ENCODE data around the gene AMBRA1.

AMBRA1 gene

DNA sequence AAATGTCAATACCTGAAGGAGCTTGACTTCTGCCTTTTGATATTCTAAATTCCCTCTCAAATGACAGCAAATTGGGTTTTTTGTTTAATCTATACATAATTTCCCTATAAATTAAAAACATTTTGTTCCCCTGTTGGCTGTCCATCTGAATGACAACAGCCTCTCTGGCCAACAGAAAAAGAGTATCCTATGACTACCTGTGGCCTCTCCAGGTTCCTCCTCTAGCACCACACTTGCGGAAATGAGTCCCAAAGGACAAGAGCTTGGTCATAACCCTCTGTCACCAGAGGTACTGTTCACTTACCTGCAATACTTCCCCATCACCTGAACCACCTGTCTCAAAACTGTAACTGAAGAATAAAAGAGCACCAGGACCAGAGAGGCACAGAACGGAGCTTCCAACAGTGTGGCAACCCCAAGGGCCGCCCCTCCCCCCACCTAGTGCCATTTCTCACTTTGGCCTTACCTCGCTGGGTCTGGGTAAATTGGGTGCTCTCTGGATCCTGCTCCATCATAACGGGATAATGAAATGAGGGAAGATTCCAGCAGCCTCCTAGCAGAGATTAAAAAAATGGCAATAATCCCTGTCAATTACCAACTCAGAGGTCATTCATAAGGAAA lies 81.5 kb downstream of the AMBRA1 start:
- H3K9me2 ChIP-seq (replicated peaks; ENCODE audit: insufficient read depth, low read length) = no peaks in the 10 kb centered on the region
- H3K27me3 ChIP-seq (ENCODE audit: low read length) = no peaks in the 10 kb centered on the region
- H3K36me3 ChIP-seq (ENCODE audit: low read length) = no peaks in the 10 kb centered on the region
- H3K4me3 ChIP-seq (ENCODE audit: insufficient read depth, low read length, poor library complexity, severe bottlenecking) = no peak overlapping the region
- H2AFZ ChIP-seq (ENCODE audit: low read depth, low read length, severe bottlenecking) = no peak overlapping the region
- no peaks in the 10 kb centered on the region; the same call in 1 of the 2 replicates for H3K79me2 ChIP-seq (ENCODE audit: insufficient read depth, low read length)
- H3K9me3 ChIP-seq (ENCODE audit: insufficient read depth, low read length) = no peaks in the 10 kb centered on the region
- H3K9ac ChIP-seq (ENCODE audit: low read length) = no peak overlapping the region
- H3K27ac ChIP-seq (ENCODE audit: low read depth, low read length) = no peak overlapping the region
- no peak overlapping the region for H3K4me2 ChIP-seq (ENCODE audit: low read depth, low read length, poor library complexity, severe bottlenecking)
- no peaks in the 10 kb centered on the region for H4K20me1 ChIP-seq (ENCODE audit: low read depth, low read length)
- no peaks in the 10 kb centered on the region for H3F3A ChIP-seq (ENCODE audit: insufficient read depth)
- TF ChIP-seq, protein P1, sequence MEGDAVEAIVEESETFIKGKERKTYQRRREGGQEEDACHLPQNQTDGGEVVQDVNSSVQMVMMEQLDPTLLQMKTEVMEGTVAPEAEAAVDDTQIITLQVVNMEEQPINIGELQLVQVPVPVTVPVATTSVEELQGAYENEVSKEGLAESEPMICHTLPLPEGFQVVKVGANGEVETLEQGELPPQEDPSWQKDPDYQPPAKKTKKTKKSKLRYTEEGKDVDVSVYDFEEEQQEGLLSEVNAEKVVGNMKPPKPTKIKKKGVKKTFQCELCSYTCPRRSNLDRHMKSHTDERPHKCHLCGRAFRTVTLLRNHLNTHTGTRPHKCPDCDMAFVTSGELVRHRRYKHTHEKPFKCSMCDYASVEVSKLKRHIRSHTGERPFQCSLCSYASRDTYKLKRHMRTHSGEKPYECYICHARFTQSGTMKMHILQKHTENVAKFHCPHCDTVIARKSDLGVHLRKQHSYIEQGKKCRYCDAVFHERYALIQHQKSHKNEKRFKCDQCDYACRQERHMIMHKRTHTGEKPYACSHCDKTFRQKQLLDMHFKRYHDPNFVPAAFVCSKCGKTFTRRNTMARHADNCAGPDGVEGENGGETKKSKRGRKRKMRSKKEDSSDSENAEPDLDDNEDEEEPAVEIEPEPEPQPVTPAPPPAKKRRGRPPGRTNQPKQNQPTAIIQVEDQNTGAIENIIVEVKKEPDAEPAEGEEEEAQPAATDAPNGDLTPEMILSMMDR (IDR thresholded peaks at IDR 0.05; ENCODE audit: insufficient read depth, low read length, poor library complexity, severe bottlenecking) = no peak
- TF ChIP-seq EZH2phosphoT487 (conservative IDR thresholded peaks at IDR 0.05; ENCODE audit: low read length) = no peak

DNA sequence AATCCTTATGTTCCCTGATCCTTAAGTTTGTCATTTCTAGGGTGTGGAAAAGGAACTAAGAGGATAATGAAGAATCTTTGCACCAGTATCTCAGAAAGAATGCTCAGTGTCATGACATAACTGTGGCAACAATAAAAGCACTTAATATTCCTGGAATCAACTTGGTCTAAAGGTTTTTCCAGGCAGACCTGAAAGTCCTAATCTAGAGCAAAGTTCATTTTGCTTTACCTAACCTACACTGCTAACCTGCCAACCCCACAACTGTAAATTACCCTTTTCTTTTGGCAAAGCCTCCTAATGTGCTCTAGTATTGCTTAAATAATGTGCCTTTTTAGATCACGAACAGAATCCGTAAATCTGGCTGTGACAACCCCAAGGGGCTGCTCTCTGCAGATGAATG lies 82.5 kb downstream of the AMBRA1 start:
- Histone ChIP-seq H3K36me3 (ENCODE audit: low read length) (no peaks in the 10 kb centered on the region), H3K9me2 (replicated peaks; ENCODE audit: insufficient read depth, low read length) (no peaks in the 10 kb centered on the region), H3K79me2 (ENCODE audit: insufficient read depth, low read length) (no peaks in the 10 kb centered on the region; the same call in 1 of the 2 replicates), H4K20me1 (ENCODE audit: low read depth, low read length) (no peaks in the 10 kb centered on the region), H3K4me2 (ENCODE audit: low read depth, low read length, poor library complexity, severe bottlenecking) (no peak overlapping the region), H3F3A (ENCODE audit: insufficient read depth) (no peaks in the 10 kb centered on the region), H3K9ac (ENCODE audit: low read length) (no peak overlapping the region), H3K4me3 (ENCODE audit: insufficient read depth, low read length, poor library complexity, severe bottlenecking) (no peak overlapping the region), H3K9me3 (ENCODE audit: insufficient read depth, low read length) (no peaks in the 10 kb centered on the region), H2AFZ (ENCODE audit: low read depth, low read length, severe bottlenecking) (no peak overlapping the region), H3K27me3 (ENCODE audit: low read length) (no peaks in the 10 kb centered on the region), H3K27ac (ENCODE audit: low read depth, low read length) (no peak overlapping the region)
- TF ChIP-seq, protein P1 (IDR thresholded peaks at IDR 0.05; ENCODE audit: insufficient read depth, low read length, poor library complexity, severe bottlenecking) = no peak
- TF ChIP-seq EZH2phosphoT487 (conservative IDR thresholded peaks at IDR 0.05; ENCODE audit: low read length) = no peak

DNA sequence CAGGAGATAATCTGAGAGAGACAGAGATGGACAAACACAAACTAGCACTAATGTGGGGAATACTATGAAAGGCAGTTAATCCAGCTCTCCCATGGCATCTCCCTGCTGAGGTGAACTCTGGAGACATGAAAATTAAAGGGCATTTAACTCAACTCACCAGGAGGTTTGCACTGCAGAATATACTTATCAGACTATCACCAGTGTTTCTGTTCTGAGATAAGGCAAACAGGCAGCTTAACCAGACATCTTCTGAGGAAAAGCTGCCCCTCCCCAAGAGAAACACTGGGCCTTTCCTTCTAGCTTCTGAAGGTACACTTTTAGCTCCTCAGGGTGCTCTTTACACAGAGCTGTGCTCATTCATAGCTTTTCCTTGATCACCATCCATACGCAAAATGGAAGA lies 85.5 kb downstream of the AMBRA1 start:
- H4K20me1 ChIP-seq (ENCODE audit: low read depth, low read length) = no peaks in the 10 kb centered on the region
- H3K27me3 ChIP-seq (ENCODE audit: low read length) = no peaks in the 10 kb centered on the region
- no peak overlapping the region for H3K4me3 ChIP-seq (ENCODE audit: insufficient read depth, low read length, poor library complexity, severe bottlenecking)
- no peaks in the 10 kb centered on the region for H3K9me3 ChIP-seq (ENCODE audit: insufficient read depth, low read length)
- no peaks in the 10 kb centered on the region for H3K36me3 ChIP-seq (ENCODE audit: low read length)
- no peak overlapping the region for H3K4me2 ChIP-seq (ENCODE audit: low read depth, low read length, poor library complexity, severe bottlenecking)
- no peaks in the 10 kb centered on the region for H3K79me2 ChIP-seq (ENCODE audit: insufficient read depth, low read length)
- TF ChIP-seq EZH2phosphoT487 (conservative IDR thresholded peaks at IDR 0.05; ENCODE audit: low read length) = no peak
- TF ChIP-seq, protein P1 (IDR thresholded peaks at IDR 0.05; ENCODE audit: insufficient read depth, low read length, poor library complexity, severe bottlenecking) = no peak
- no peaks in the 10 kb centered on the region for H3K9me2 ChIP-seq (replicated peaks; ENCODE audit: insufficient read depth, low read length)
- H3K9ac ChIP-seq (ENCODE audit: low read length) = no peak overlapping the region
- H3K27ac ChIP-seq (ENCODE audit: low read depth, low read length) = no peak overlapping the region
- no peaks in the 10 kb centered on the region for H3F3A ChIP-seq (ENCODE audit: insufficient read depth)
- no peak overlapping the region for H2AFZ ChIP-seq (ENCODE audit: low read depth, low read length, severe bottlenecking)
